H9 (cell line): ENCODE data around the gene ITGB6. TPM values are rescaled to one million over a fixed set of nuclear protein-coding genes. Genes with fewer than 3 reads are reported as not detected.

Source experiments
- DNase-seq: peaks from one replicate; pipeline ENCODE4 v3.0.0-alpha.2; 2017
- H2AFZ ChIP-seq: one replicate; pipeline ENCODE4 v1.6.1; 2013; ENCODE audit warnings: mild to moderate bottlenecking, low read length, control low read depth, moderate library complexity
- H2AK5ac ChIP-seq: 2 replicates; pipeline ENCODE4 v1.6.1; 2013; ENCODE audit warnings: low read length, control low read depth, mixed read lengths; ENCODE audit not compliant: insufficient read length
- H2BK120ac ChIP-seq: one replicate; pipeline ENCODE4 v1.6.1; 2013; ENCODE audit warnings: low read depth, mild to moderate bottlenecking, low read length, control low read depth, inconsistent platforms; ENCODE audit not compliant: poor library complexity, severe bottlenecking
- H2BK12ac ChIP-seq: 2 replicates; pipeline ENCODE4 v1.6.1; 2013; ENCODE audit warnings: low read length, control low read depth, mixed read lengths, low read depth; ENCODE audit not compliant: insufficient read length
- H2BK15ac ChIP-seq: 2 replicates; pipeline ENCODE4 v1.6.1; 2013; ENCODE audit warnings: low read depth, low read length, control low read depth
- H2BK20ac ChIP-seq: one replicate; pipeline ENCODE4 v1.6.1; 2013; ENCODE audit warnings: low read depth, mild to moderate bottlenecking, low read length, control low read depth, inconsistent platforms; ENCODE audit not compliant: poor library complexity, severe bottlenecking
- H2BK5ac ChIP-seq: 2 replicates; pipeline ENCODE4 v1.6.1; 2013; ENCODE audit warnings: low read length, control low read depth, mixed read lengths; ENCODE audit not compliant: insufficient read length
- H3K14ac ChIP-seq: 2 replicates; pipeline ENCODE4 v1.6.1; 2013; ENCODE audit warnings: low read length, control low read depth; ENCODE audit not compliant: insufficient read depth
- H3K18ac ChIP-seq: 2 replicates; pipeline ENCODE4 v1.6.1; 2013; ENCODE audit warnings: low read depth, mild to moderate bottlenecking, mixed read lengths, low read length, control low read depth; ENCODE audit not compliant: insufficient read length
- H3K23ac ChIP-seq: 2 replicates; pipeline ENCODE4 v1.6.1; 2013; ENCODE audit warnings: low read length, control low read depth, mixed read lengths, low read depth; ENCODE audit not compliant: insufficient read length
- H3K23me2 ChIP-seq: 2 replicates; pipeline ENCODE4 v1.6.1; 2013; ENCODE audit warnings: low read depth, mild to moderate bottlenecking, mixed read lengths, low read length, control low read depth; ENCODE audit not compliant: insufficient read length, poor library complexity, severe bottlenecking
- H3K27ac ChIP-seq: 2 replicates; pipeline ENCODE4 v1.5.1; 2013; ENCODE audit warnings: low read length, control low read depth, mixed read lengths, low read depth; ENCODE audit not compliant: insufficient read length
- H3K27me3 ChIP-seq: 2 replicates; pipeline ENCODE4 v1.6.1; 2013; ENCODE audit warnings: low read length, control low read depth, inconsistent platforms; ENCODE audit not compliant: insufficient read depth
- H3K4ac ChIP-seq: 2 replicates; pipeline ENCODE4 v1.6.1; 2013; ENCODE audit warnings: low read depth, mild to moderate bottlenecking, control low read depth, inconsistent platforms, low read length, moderate library complexity
- H3K4me1 ChIP-seq: 2 replicates; pipeline ENCODE4 v1.6.1; 2013; ENCODE audit warnings: low read length, control low read depth, inconsistent platforms; ENCODE audit not compliant: insufficient read depth
- H3K4me2 ChIP-seq: 2 replicates; pipeline ENCODE4 v1.6.1; 2013; ENCODE audit warnings: low read length, control low read depth, mixed read lengths; ENCODE audit not compliant: insufficient read length, insufficient read depth
- H3K56ac ChIP-seq: 2 replicates; pipeline ENCODE4 v1.6.1; 2013; ENCODE audit warnings: low read depth, mild to moderate bottlenecking, mixed read lengths, low read length, control low read depth; ENCODE audit not compliant: insufficient read length
- H3K79me1 ChIP-seq: 2 replicates; pipeline ENCODE4 v1.6.1; 2013; ENCODE audit warnings: low read depth, mild to moderate bottlenecking, moderate library complexity, low read length, control low read depth, inconsistent platforms; ENCODE audit not compliant: insufficient read depth, poor library complexity, severe bottlenecking
- H3K79me2 ChIP-seq: 2 replicates; pipeline ENCODE4 v1.6.1; 2013; ENCODE audit warnings: low read length, control low read depth, inconsistent platforms; ENCODE audit not compliant: insufficient read depth
- H3K9ac ChIP-seq: 2 replicates; pipeline ENCODE4 v1.6.1; 2013; ENCODE audit warnings: low read length, control low read depth, mixed read lengths; ENCODE audit not compliant: insufficient read length; ENCODE audit errors: extremely low read depth
- H3K9me3 ChIP-seq: one replicate; pipeline ENCODE4 v1.6.1; 2013; ENCODE audit warnings: low read depth, low read length, inconsistent platforms; ENCODE audit not compliant: control insufficient read depth
- H3T11ph ChIP-seq: one replicate; pipeline ENCODE4 v1.6.1; 2013; ENCODE audit warnings: mild to moderate bottlenecking, low read length, control low read depth, inconsistent platforms
- H4K20me1 ChIP-seq: one replicate; pipeline ENCODE4 v1.6.1; 2013; ENCODE audit not compliant: control insufficient read depth, insufficient read length, insufficient read depth
- H4K5ac ChIP-seq: 2 replicates; pipeline ENCODE4 v1.6.1; 2013; ENCODE audit warnings: low read depth, mild to moderate bottlenecking, mixed read lengths, low read length, control low read depth; ENCODE audit not compliant: insufficient read length
- H4K8ac ChIP-seq: replicated peaks from 2 replicates; pipeline ENCODE4 v1.6.1; 2013; ENCODE audit warnings: low read length, control low read depth, mixed read lengths, low read depth; ENCODE audit not compliant: insufficient read length
- H4K91ac ChIP-seq: 2 replicates; pipeline ENCODE4 v1.6.1; 2013; ENCODE audit warnings: low read depth, mild to moderate bottlenecking, moderate library complexity, mixed read lengths, low read length, control low read depth; ENCODE audit not compliant: insufficient read length
- H3K27ac Mint-ChIP-seq, 3 experiments: 2 replicates in 2 of 3; 3 replicates in 1 of 3; pipeline ENCODE4 v1.8.0; 2020 to 2021; ENCODE audit warnings: mixed read lengths in 3 of 3, mild to moderate bottlenecking in 1 of 3, moderate library complexity in 1 of 3
- H3K27me3 Mint-ChIP-seq: 2 replicates; pipeline ENCODE4 v1.8.0; 2021; ENCODE audit warnings: low read depth, mild to moderate bottlenecking, moderate library complexity, mixed read lengths
- H3K36me3 Mint-ChIP-seq, 3 experiments: 2 replicates in 2 of 3; 3 replicates in 1 of 3; pipeline ENCODE4 v1.8.0; 2020 to 2021; ENCODE audit warnings: low read depth in 3 of 3, mixed read lengths in 3 of 3; ENCODE audit not compliant: insufficient read depth in 1 of 3
- H3K4me1 Mint-ChIP-seq, 2 experiments: 2 replicates each; pipeline ENCODE4 v1.8.0; 2020; ENCODE audit warnings: mixed read lengths in 2 of 2
- H3K4me3 Mint-ChIP-seq, 2 experiments: 2 replicates in 1 of 2; 3 replicates in 1 of 2; pipeline ENCODE4 v1.8.0; 2020 to 2021; ENCODE audit warnings: mild to moderate bottlenecking in 2 of 2, mixed read lengths in 2 of 2, moderate library complexity in 1 of 2
- H3K9me3 Mint-ChIP-seq, 2 experiments: 2 replicates in 1 of 2; 3 replicates in 1 of 2; pipeline ENCODE4 v1.8.0; 2020; ENCODE audit warnings: mild to moderate bottlenecking in 2 of 2, mixed read lengths in 2 of 2, moderate library complexity in 1 of 2
- CTCF ChIP-seq: fragments of 200-600 bp; sonication (generic); conservative IDR thresholded peaks from 3 replicates; pipeline ENCODE4 v1.8.0; 2021; ENCODE audit warnings: antibody characterized with exemption, mild to moderate bottlenecking
- WGBS: extraction: QIAGEN DNeasy Blood & Tissue Kit; methylation state at CpG from one replicate; pipeline ENCODE4 v1.1.7; 2013; ENCODE audit warnings: missing lambda C conversion rate, low lambda C conversion rate, mixed read lengths; ENCODE audit not compliant: insufficient read length; ENCODE audit errors: extremely low coverage; 5-methylcytosine and 5-hydroxymethylcytosine counted together
- total RNA-seq: library from RNA; stranded (reverse); gene quantifications from 2 replicates; pipeline ENCODE4 v1.2.1, GENCODE V29; 2021

Gene ITGB6
- total RNA-seq, 1 experiment from 2014 or later, result not detected

- Histone ChIP-seq H4K8ac (no peak overlapping the region), H3K23me2 (no peaks in the 10 kb centered on the region), H4K91ac (no peak overlapping the region), H3K18ac (no peak overlapping the region), H3K27ac (no peak overlapping the region), H2BK12ac (no peak overlapping the region), H2AK5ac (no peak overlapping the region), H3K79me1 (no peaks in the 10 kb centered on the region), H3K14ac (no peak overlapping the region), H4K5ac (no peak overlapping the region), H2BK5ac (no peak overlapping the region), H2BK20ac (no peak overlapping the region), H2AFZ (no peak overlapping the region), H3K23ac (no peak overlapping the region), H3K4ac (no peak overlapping the region), H3T11ph (no peak overlapping the region), H2BK15ac (no peak overlapping the region), H4K20me1 (no peaks in the 10 kb centered on the region), H3K56ac (no peak overlapping the region), H3K79me2 (no peaks in the 10 kb centered on the region), H2BK120ac (no peak overlapping the region), H3K9ac (no peak overlapping the region), H3K4me1 (no peaks in the 10 kb centered on the region), H3K4me2 (no peak overlapping the region), H3K27me3 (no peaks in the 10 kb centered on the region; the same call in 1 of the 2 replicates), H3K9me3 (no peaks in the 10 kb centered on the region)
- H3K36me3 Mint-ChIP-seq, result no peaks in the 10 kb centered on the region; a peak in 1 of 7 replicates
- no peak for TF ChIP-seq CTCF
- DNase-seq, result no peak
- H3K27me3 Mint-ChIP-seq, result no peaks in the 10 kb centered on the region; the same call in none of the 2 replicates
- H3K27ac Mint-ChIP-seq, result no peak overlapping the region
- H3K9me3 Mint-ChIP-seq, result no peaks in the 10 kb centered on the region
- H3K4me3 Mint-ChIP-seq, result no peak overlapping the region
- no CpG with 5 or more reads among the region's 3 CpGs for WGBS
- 0 out of 4 replicates have a peak, but pooled peaks cover 0 to 5% of the 10 kb centered on the region in 2 experiments for H3K4me1 Mint-ChIP-seq
Observed at GRCh38 chr2:160242893-160243564, 43.0 kb upstream of the ITGB6 start.
